Fibroblast of pulmonary artery (primary cell): ENCODE measurements around the gene LIMS2.

Experiments used
- DNase-seq: peaks from one replicate; pipeline ENCODE4 v3.0.0-alpha.2; 2010; ENCODE audit warnings: low read depth
- H3K4me3 ChIP-seq: replicated peaks from 2 replicates; pipeline ENCODE4 v1.5.1; 2011; ENCODE audit warnings: low read depth, mild to moderate bottlenecking, control low read depth, low read length, moderate library complexity
- TF ChIP-seq, protein P1 (sequence below): IDR thresholded peaks from 2 replicates; pipeline ENCODE4 v1.5.1; 2011; ENCODE audit warnings: mild to moderate bottlenecking, control low read depth, low read length, inconsistent platforms; ENCODE audit errors: missing control alignments

LIMS2 gene

DNA sequence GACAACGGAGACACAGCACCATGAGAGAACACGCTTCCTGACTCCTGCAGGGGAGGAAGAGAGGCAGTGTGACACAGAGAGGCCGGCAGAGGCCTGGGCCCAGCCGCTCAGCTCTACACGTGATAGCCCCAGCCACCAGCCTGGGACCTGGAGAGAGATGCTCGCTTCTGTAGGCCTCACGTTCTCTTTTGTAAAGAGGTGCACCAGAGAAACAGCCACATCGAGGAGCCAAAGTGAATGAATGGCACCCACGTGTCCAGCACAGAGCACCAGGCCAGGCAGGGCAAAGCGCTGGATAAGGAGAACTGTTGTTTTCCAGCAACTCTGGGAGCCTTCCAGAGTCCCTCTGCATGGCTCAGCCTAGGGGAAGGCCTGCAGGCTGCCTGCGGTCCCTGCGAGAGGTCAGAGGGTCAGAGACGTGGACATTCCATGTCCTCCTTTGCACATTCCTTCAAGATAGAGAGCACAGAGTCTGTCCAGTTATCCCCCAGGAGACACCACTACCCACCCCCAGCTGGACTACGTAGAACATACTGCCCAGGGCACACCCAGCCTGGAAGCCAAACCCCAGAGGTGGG is 14.2 kb downstream of the LIMS2 start:
- no peak overlapping the region for H3K4me3 ChIP-seq
- peak; percentile 40 for DNase-seq
- TF ChIP-seq, protein P1, sequence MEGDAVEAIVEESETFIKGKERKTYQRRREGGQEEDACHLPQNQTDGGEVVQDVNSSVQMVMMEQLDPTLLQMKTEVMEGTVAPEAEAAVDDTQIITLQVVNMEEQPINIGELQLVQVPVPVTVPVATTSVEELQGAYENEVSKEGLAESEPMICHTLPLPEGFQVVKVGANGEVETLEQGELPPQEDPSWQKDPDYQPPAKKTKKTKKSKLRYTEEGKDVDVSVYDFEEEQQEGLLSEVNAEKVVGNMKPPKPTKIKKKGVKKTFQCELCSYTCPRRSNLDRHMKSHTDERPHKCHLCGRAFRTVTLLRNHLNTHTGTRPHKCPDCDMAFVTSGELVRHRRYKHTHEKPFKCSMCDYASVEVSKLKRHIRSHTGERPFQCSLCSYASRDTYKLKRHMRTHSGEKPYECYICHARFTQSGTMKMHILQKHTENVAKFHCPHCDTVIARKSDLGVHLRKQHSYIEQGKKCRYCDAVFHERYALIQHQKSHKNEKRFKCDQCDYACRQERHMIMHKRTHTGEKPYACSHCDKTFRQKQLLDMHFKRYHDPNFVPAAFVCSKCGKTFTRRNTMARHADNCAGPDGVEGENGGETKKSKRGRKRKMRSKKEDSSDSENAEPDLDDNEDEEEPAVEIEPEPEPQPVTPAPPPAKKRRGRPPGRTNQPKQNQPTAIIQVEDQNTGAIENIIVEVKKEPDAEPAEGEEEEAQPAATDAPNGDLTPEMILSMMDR = no peak

- H3K4me3 ChIP-seq = no peak overlapping the region
- DNase-seq = no peak
- TF ChIP-seq, protein P1 = no peak
These were observed 15.1 kb downstream of the LIMS2 start for GRCh38 chr2:127660291-127660578.

DNA sequence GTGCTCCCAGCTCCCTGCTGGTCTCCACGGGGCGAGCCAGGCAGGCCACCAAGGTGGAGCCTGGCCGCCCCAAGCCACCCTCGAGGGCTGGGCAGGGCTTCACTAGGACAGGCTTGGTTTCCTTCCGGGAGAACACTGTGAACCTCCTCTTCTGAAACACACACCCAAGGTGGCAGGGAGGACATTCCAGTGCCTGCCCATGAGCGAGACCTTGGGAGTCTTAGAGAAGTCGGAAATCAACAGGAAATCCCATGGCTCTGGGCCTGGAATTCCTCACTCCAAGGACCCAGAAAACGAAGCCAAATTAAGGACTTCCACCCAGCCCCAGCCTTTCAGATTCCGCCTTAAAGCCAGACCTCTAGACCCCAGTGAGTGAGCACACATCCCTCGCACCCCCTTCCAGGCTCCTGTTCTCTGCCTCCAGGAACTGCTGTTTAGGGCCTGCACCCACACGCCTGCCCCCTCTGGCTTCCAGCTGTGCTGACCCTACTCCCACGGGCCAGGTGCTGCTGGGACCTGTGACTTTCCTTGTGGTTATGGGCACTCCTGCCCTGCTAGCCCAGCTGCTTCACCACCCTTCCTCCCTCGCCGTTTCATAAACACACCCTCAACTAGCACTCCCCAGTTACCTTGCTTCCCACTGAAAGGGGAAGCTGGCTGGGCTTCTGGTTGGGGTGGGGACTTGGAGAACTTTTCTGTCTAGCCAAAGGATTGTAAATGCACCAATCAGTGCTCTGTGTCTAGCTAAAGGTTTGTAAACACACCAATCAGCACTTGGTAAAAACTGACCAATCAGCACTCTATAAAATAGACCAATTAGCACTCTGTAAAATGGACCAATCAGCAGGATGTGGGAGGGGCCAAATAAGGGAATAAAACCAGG is 15.7 kb downstream of the LIMS2 start:
- H3K4me3 ChIP-seq = no peak overlapping the region
- TF ChIP-seq, protein P1 = no peak
- DNase-seq = peak; percentile 19

DNA sequence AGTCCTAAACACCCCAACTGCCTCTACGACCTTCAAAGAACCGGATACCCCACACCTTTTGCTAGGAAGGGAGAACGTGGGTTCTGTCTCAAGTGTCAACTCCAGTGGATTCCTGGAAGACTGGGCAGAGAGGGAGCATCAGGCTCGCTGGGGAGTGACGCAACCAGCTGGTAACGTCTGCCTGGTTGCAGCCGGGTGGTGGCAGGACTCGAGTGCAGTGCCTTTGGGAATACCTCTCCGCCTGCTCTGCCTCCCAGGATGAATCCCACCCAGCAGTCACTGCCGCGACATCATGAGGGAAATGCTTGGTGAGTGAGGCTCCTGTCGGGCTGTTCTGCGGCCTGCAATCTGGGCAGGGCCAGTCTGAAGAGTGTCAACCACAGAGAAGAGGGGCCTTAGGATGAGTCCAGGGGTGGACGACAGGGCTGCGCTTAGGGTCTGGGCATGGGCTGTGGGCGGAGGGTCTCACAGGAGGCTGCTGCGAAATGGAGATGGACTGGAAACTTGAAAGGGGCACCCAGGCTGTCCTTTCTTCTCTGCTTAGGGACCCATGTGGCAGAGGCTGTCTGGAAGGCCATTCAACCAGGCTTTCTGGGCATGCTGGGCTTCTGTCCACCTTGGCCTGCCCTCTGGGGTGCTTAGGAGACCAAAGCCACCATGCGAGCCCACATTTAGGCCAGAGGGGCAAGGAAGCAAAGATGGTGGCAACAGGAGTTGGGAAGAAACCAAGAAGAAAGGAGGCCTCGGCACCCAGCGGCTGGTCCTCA is 16.5 kb downstream of the LIMS2 start:
- H3K4me3 ChIP-seq = no peak overlapping the region
- no peak for DNase-seq
- TF ChIP-seq, protein P1 = no peak

GRCh38 chr2:127658146-127658545 is 17.2 kb downstream of the LIMS2 start:
- no peak for DNase-seq
- TF ChIP-seq, protein P1 = no peak
- H3K4me3 ChIP-seq = no peak overlapping the region

- H3K4me3 ChIP-seq = no peak overlapping the region
- DNase-seq = no peak
- TF ChIP-seq, protein P1 = no peak
These were observed 18.1 kb downstream of the LIMS2 start for GRCh38 chr2:127657232-127657595.
